ENCODE data around the gene ZNF598. TPM values are rescaled to one million over a fixed set of nuclear protein-coding genes. Genes with fewer than 3 reads are reported as not detected.

The ZNF598 gene
- total RNA-seq, 4 donors from 2014 or later: 56.1 to 117 (median 86.5) TPM

- H3K4me3 ChIP-seq (ENCODE audit: low read depth, poor library complexity, severe bottlenecking): no peak overlapping the region
- no peak for DNase-seq (ENCODE audit: low spot score in 2 of 2)
- 18 to 19% methylated on average over 6 to 8 of the region's 8 CpGs for WGBS, 2 donors
- intact Hi-C loops (cut with DNase I; ENCODE audit: low total_unique reads): no loop called here
- TF ChIP-seq POLR2A (IDR thresholded peaks at IDR 0.05) (no peak), CTCF (IDR thresholded peaks at IDR 0.05) (no peak)
Observed at GRCh38 chr16:2046893-2047329, 37.3 kb upstream of the ZNF598 start.

- 89 to 91% methylated on average over 21 of the region's 21 CpGs for WGBS, 2 donors
- no peak for TF ChIP-seq POLR2A (IDR thresholded peaks at IDR 0.05)
- no peak for TF ChIP-seq CTCF (IDR thresholded peaks at IDR 0.05)
- DNase-seq (ENCODE audit: low spot score in 2 of 2): no peak
- H3K4me3 ChIP-seq (ENCODE audit: low read depth, poor library complexity, severe bottlenecking): no peak overlapping the region
- intact Hi-C loops (cut with DNase I; ENCODE audit: low total_unique reads): no loop called here
Observed at GRCh38 chr16:2045965-2046892, 36.6 kb upstream of the ZNF598 start.

- no peak overlapping the region for H3K4me3 ChIP-seq (ENCODE audit: low read depth, poor library complexity, severe bottlenecking)
- intact Hi-C loops (cut with DNase I; ENCODE audit: low total_unique reads): no loop called here
- TF ChIP-seq POLR2A (IDR thresholded peaks at IDR 0.05) (no peak), CTCF (IDR thresholded peaks at IDR 0.05) (no peak)
- no peak for DNase-seq (ENCODE audit: low spot score in 2 of 2)
- 81 to 87% methylated on average over 12 to 21 of the region's 22 CpGs for WGBS, 2 donors
Observed at GRCh38 chr16:2044541-2044940, 34.9 kb upstream of the ZNF598 start.

- no peak for TF ChIP-seq CTCF (IDR thresholded peaks at IDR 0.05)
- TF ChIP-seq POLR2A (IDR thresholded peaks at IDR 0.05): no peak
- no peak overlapping the region for H3K4me3 ChIP-seq (ENCODE audit: low read depth, poor library complexity, severe bottlenecking)
- WGBS, 2 donors: 64 to 66% methylated on average over 18 to 25 of the region's 26 CpGs
- intact Hi-C loops (cut with DNase I; ENCODE audit: low total_unique reads): no loop called here
- DNase-seq (ENCODE audit: low spot score in 2 of 2): no peak
Observed at GRCh38 chr16:2043667-2044451, 34.2 kb upstream of the ZNF598 start.

GRCh38 chr16:2042986-2043666, 33.5 kb upstream of the ZNF598 start:
- no peak for DNase-seq (ENCODE audit: low spot score in 2 of 2)
- 89 to 92% methylated on average over 7 to 11 of the region's 11 CpGs for WGBS, 2 donors
- TF ChIP-seq POLR2A (IDR thresholded peaks at IDR 0.05) (no peak), CTCF (IDR thresholded peaks at IDR 0.05) (no peak)
- intact Hi-C loops (cut with DNase I; ENCODE audit: low total_unique reads): no loop called here
- H3K4me3 ChIP-seq (ENCODE audit: low read depth, poor library complexity, severe bottlenecking): no peak overlapping the region

Data from lower leg skin (tissue), 4 donors.